MV-4-11 (cell line): Measurements from ENCODE around the gene IRAG1.

Experiments used
- DNase-seq: peaks from one replicate; lab custom pipeline; 2025; lab: John Stamatoyannopoulos, UW

IRAG1 gene

DNA sequence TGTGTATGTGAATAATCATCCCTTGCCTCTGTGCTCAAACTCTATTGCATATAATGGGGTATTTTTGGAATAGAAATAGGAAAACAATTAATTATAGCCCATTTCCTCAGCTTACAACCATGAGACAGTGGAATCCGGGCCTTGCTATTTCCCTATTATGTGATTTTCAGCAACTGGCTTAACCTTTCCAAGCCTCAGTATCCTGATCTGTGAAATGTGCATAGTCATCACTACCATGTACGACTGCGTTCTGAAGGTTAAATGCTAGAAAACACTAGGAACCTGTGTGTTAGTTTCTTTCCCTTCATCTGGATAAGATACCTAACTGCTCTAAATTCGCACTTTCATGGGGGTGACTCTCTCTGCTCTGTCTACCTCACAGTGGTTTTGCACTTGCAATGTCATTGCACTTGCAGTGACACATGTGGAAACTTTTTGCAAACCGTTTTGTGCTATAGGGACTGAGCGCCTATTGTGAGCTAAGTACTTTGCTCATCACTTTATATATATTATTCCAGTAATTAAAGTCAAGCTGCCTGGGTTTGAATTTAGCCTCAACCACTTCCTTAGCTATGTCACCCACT lies 48.3 kb downstream of the IRAG1 start:
- DNase-seq: no peak
